Body of pancreas (tissue), 4 donors: Measurements from ENCODE around the gene TMOD2. TPM values are rescaled to one million over a fixed set of nuclear protein-coding genes. Genes with fewer than 3 reads are reported as not detected.

Experiments
- ATAC-seq: fragments of 150-250 bp; one replicate; pipeline ENCODE4 v1.9.1; 2016
- DNase-seq, 4 donors: peaks; one replicate each; pipeline ENCODE4 v3.0.0-alpha.2; 2019
- H3K27ac ChIP-seq, 4 donors: fragments of 200-600 bp; sonication (generic); 1 replicate in 3 of 4; 2 replicates in 1 of 4; pipeline versions ENCODE4 v1.5.1 to v1.6.1; 2016 to 2019; ENCODE audit warnings: mild to moderate bottlenecking in 1 of 4, mixed read lengths in 1 of 4, moderate library complexity in 1 of 4
- H3K27me3 ChIP-seq, 2 donors: fragments of 200-600 bp; sonication (generic); one replicate each; pipeline ENCODE4 v1.6.0; 2016; ENCODE audit warnings: mild to moderate bottlenecking in 1 of 2
- H3K36me3 ChIP-seq, 2 donors: fragments of 200-600 bp; sonication (generic); replicated peaks in 1 of 2; 2 replicates each; pipeline ENCODE4 v1.5.1; 2016; ENCODE audit warnings: low read depth in 2 of 2; ENCODE audit not compliant: insufficient read depth in 1 of 2
- H3K4me1 ChIP-seq: fragments of 200-600 bp; sonication (generic); one replicate; pipeline ENCODE4 v1.6.0; 2016
- H3K4me3 ChIP-seq, 2 donors: fragments of 200-600 bp; sonication (generic); 1 replicate in 1 of 2; 2 replicates in 1 of 2; pipeline ENCODE4 v1.5.1; 2016 to 2019
- H3K9me3 ChIP-seq, 3 donors: fragments of 200-600 bp; sonication (generic); 1 replicate in 2 of 3; 2 replicates in 1 of 3; pipeline ENCODE4 v1.5.1; 2016
- POLR2A ChIP-seq, 3 donors: fragments of 450-650 bp; IDR thresholded peaks; one replicate each; pipeline ENCODE4 v1.6.1; 2016; ENCODE audit warnings: antibody characterized with exemption in 3 of 3, mild to moderate bottlenecking in 2 of 3
- WGBS, 2 donors: methylation state at CpG; one replicate each; pipeline ENCODE4 v1.1.5; 2017; 5-methylcytosine and 5-hydroxymethylcytosine counted together
- intact Hi-C: fragments of 100-400 bp; cut with DNase I; formaldehyde crosslinking; loops from one replicate; pipeline ENCODE4 v1.15.1; 2023
- total RNA-seq, 2 donors: library from RNA; depleted of rRNA; stranded (reverse); fragments of >200 nt; gene quantifications; one replicate each; pipeline ENCODE4 v1.1.0, GENCODE V29; 2016
- TF ChIP-seq, protein P1 (sequence below), 7 experiments: fragments of 450-650 bp in 4 of 7; fragments of 200-600 bp in 3 of 7; sonication (generic) in 3 of 7; IDR thresholded peaks; one replicate each; pipeline ENCODE4 v1.5.1; 2016 to 2019; ENCODE audit warnings: antibody characterized with exemption in 7 of 7

Gene TMOD2
- total RNA-seq, 2 donors from 2014 or later = 6.5 to 7.3 TPM

DNA sequence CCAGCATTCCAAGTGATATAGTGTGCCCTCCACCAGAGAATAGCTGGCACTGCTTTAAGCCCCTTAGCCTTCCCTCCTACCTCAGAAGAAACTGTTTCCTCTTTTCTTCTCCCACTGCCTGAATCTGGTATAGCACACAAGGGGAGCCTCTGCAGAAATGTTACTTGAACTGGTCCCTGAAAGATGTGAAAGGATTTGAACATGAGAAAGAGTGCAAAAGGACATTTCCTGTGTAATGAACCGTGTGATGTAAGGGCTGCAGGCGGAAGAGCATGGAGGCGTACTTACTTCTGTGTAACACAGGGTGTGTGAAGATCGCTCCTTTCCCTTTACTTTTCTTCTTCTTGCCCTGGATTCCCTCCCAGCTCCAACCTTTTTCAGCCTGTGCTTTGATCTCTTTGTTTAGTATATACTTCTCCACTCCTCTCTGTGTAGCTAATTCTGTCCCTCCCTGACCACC is 86.4 kb downstream of the TMOD2 start:
- Histone ChIP-seq H3K4me3 (no peak overlapping the region), H3K9me3 (no peaks in the 10 kb centered on the region), H3K4me1 (peaks cover 37% of the 10 kb centered on the region), H3K27ac (no peak overlapping the region), H3K27me3 (no peaks in the 10 kb centered on the region), H3K36me3 (no peaks in the 10 kb centered on the region)
- no peak for ATAC-seq
- no peak for DNase-seq
- TF ChIP-seq POLR2A (IDR thresholded peaks at IDR 0.05) = no peak
- TF ChIP-seq, protein P1, sequence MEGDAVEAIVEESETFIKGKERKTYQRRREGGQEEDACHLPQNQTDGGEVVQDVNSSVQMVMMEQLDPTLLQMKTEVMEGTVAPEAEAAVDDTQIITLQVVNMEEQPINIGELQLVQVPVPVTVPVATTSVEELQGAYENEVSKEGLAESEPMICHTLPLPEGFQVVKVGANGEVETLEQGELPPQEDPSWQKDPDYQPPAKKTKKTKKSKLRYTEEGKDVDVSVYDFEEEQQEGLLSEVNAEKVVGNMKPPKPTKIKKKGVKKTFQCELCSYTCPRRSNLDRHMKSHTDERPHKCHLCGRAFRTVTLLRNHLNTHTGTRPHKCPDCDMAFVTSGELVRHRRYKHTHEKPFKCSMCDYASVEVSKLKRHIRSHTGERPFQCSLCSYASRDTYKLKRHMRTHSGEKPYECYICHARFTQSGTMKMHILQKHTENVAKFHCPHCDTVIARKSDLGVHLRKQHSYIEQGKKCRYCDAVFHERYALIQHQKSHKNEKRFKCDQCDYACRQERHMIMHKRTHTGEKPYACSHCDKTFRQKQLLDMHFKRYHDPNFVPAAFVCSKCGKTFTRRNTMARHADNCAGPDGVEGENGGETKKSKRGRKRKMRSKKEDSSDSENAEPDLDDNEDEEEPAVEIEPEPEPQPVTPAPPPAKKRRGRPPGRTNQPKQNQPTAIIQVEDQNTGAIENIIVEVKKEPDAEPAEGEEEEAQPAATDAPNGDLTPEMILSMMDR (IDR thresholded peaks at IDR 0.05) = no peak
- WGBS, 2 donors = 45 to 75% methylated on average over 4 of the region's 4 CpGs
- intact Hi-C loops = no loop called here

DNA sequence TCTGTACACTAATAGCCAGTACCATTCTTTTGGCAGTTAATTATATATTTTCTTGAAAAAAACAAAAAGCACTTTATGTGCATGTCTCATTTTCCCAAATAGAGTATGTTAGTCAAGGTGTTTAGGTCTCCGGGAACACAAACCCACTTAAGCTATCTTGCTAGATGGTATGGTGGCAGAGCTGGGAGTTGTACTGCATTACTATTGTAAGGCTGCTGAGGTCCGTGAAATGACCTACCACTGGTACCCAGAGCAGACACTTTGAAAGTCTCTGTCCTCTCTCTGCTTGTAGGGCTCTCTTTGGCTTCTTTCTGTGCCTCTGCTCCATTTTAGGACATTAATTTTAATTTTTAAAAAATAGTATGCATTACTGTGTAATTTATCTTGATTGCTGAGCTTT is 86.9 kb downstream of the TMOD2 start:
- no peak for ATAC-seq
- intact Hi-C loops = no loop called here
- H3K4me1 ChIP-seq = peaks cover 40% of the 10 kb centered on the region

DNA sequence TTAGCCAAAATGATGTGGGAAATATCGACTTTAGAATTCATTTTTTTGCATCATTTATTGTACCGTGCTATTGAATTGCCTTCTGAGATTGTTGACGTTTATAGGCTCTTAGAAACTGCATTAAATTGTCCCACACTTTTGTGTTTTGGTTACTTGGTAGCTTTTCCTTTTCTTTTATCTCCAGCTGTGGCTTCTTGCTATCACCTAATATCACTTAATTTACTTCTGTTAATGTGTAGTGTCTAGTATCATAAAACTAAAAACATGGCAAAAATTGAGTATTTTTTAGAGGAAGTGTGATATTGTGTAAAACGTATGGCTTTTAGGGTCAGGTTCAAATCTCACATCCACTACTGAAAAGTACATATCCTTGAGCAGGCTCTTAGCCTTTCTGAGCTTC is 89.3 kb downstream of the TMOD2 start:
- TF ChIP-seq POLR2A (IDR thresholded peaks at IDR 0.05) = no peak
- TF ChIP-seq, protein P1 (IDR thresholded peaks at IDR 0.05) = no peak
- ATAC-seq (no peak), DNase-seq (no peak)
- H3K27ac ChIP-seq = no peak overlapping the region
- peaks cover 64% of the 10 kb centered on the region for H3K4me1 ChIP-seq
- H3K27me3 ChIP-seq = no peaks in the 10 kb centered on the region
- WGBS, 2 donors = 78 to 79% methylated on average over 4 of the region's 4 CpGs
- no peaks in the 10 kb centered on the region for H3K36me3 ChIP-seq
- H3K9me3 ChIP-seq = no peaks in the 10 kb centered on the region
- H3K4me3 ChIP-seq = no peak overlapping the region
- intact Hi-C loops = no loop called here

More for the DNA sequence above, 86.9 kb downstream of the TMOD2 start:
- Histone ChIP-seq H3K27me3 (no peaks in the 10 kb centered on the region), H3K27ac (no peak overlapping the region), H3K36me3 (no peaks in the 10 kb centered on the region), H3K9me3 (no peaks in the 10 kb centered on the region), H3K4me3 (no peak overlapping the region)
- TF ChIP-seq, protein P1 (IDR thresholded peaks at IDR 0.05) = no peak
- no peak for TF ChIP-seq POLR2A (IDR thresholded peaks at IDR 0.05)
- DNase-seq = no peak
- 79 to 88% methylated on average over 2 of the region's 2 CpGs for WGBS, 2 donors

DNA sequence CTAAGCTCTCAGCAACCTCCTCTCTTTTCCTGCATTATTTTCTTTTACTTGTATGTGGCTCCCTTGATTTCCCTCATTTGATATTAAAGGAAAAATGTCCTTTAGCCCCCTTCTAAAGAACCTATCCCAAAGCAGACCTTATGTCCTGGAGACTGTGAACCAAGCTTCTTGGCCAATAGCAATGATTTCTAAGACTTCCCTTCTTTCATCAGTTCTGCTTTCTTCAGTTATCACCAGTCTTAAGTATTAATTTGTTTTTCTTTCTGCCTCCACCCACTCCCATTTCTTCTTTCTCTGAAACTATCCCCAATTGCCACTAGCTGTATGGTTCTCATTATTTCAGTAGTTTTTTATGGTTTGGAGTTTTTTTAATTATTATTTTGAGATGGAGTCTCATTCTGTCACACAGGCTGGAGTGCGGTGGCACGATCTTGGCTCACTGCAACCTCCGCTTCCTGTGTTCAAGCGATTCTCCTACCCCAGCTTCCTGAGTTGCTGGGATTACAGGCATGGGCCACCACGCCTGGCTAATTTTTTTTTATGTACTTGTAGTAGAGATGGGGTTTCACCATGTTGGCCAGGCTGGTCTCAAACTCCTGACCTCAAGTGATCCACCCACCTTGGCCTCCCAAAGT is 90.1 kb downstream of the TMOD2 start:
- intact Hi-C loops = no loop called here
- no peak for TF ChIP-seq POLR2A (IDR thresholded peaks at IDR 0.05)
- TF ChIP-seq, protein P1 (IDR thresholded peaks at IDR 0.05) = no peak
- Histone ChIP-seq H3K4me1 (peaks cover 72% of the 10 kb centered on the region), H3K27ac (peak overlapping the region in 1 of 4 donors; percentile 14), H3K27me3 (no peaks in the 10 kb centered on the region), H3K36me3 (no peaks in the 10 kb centered on the region), H3K4me3 (no peak overlapping the region), H3K9me3 (no peaks in the 10 kb centered on the region)
- ATAC-seq (no peak), DNase-seq (no peak)
- 81 to 91% methylated on average over 5 of the region's 5 CpGs for WGBS, 2 donors

DNA sequence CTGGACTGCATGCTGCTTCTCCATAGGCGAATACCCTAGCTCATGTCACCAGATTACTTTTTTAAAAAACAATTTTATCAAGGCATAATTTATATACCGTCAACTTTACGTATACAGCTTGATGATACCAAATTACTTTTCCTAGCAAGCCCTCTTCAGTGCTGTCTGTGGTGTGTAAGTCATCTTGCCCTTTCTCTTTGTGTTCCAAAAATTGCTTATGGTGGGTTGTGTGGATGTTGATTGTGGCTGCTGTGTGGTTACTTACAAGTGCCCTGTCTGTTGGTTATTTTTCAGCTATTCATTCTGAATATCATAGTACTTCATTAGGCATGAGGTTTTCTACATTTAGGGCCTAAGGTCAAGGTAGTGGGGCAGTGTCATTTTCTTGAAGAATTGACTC is 90.9 kb downstream of the TMOD2 start:
- Histone ChIP-seq H3K27me3 (no peaks in the 10 kb centered on the region), H3K4me3 (no peak overlapping the region), H3K27ac (no peak overlapping the region), H3K4me1 (peaks cover 77% of the 10 kb centered on the region), H3K36me3 (no peaks in the 10 kb centered on the region), H3K9me3 (no peaks in the 10 kb centered on the region)
- intact Hi-C loops = no loop called here
- no peak for DNase-seq
- TF ChIP-seq POLR2A (IDR thresholded peaks at IDR 0.05) = no peak
- TF ChIP-seq, protein P1 (IDR thresholded peaks at IDR 0.05) = no peak
- 93 to 96% methylated on average over 3 of the region's 3 CpGs for WGBS, 2 donors
- no peak for ATAC-seq
